Measurements from ENCODE around the gene SPACDR.
"Not testable (repeated sequence)": the region's sequence is repeated elsewhere in the genome, so short reads cannot be mapped to it uniquely, and the experiment has no call there.

Gene SPACDR

GRCh38 chr7:100464210-100464660 is at the start of gene SPACDR:
Gene SPACDR (minus strand): TSS chr7:100464260. CDS start chr7:100464025, 235 bp downstream.
- no peak for DNase-seq

GRCh38 chr7:100513212-100513810 is 49.3 kb upstream of the SPACDR start:
- no peak for DNase-seq

DNA sequence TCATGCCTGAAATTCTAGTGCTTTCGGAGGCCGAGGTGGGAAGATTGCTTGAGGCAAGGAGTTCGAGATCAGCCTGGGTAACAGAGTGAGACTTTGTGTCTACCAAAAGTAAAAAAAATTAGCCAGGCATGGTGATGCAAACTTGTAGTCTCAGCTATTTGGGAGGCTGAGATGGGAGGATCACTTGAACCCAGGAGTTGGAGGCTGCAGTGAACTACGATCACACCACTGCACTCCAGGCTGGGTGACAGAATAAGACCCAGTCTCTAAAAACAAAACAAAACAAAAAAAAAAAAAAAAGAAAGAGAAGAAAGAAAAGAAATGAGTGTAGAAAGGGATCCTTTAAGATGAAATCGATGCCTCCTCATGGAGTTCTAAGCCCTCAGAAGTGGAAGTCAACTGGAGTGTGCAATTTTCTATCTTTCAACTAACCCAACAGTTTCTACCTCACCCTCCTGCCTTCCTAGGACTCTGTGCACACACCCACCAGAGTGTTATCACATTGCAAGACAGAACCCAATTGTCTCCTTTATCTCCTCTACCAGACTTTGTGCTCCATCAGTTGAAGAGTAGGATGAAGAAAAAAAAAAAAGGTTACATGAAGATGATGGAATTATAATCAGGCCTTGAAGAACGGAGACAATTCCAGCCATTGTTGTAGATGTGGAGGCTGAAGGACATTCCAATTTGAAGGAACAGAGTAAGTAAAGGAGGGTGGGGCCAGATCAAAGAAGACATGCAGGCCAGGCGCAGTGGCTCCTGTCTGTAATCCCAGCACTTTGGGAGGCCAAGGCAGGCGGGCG is 46.6 kb upstream of the SPACDR start:
- DNase-seq = no peak

GRCh38 chr7:100509231-100509630 is 45.2 kb upstream of the SPACDR start:
- DNase-seq = no peak

DNA sequence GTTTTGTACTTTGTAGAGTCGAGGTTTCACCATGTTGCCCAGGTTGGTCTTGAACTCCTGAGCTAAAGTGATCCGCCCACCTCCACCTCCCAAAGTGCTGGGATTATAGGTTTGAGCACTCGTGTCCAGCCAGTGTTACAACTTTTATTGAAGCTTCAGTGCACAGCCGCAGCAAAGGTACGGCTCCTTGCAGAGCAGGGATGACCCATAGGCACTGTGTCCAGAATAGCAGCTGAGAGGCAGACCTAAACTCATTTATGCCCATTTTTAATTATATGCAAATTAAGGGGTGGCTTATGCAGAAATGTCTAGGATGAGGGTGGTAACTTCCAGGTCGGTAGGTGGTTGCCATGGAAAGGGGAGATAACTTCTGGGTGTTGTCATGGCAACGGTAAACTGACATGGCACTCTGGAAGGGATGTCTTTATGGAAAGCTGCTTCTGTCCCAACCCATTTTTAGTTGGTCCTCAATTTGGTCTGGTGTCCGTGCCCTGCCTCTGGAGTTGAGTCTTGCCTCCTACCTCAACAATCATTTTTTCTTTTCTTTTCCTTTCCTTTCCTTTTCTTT is 42.4 kb upstream of the SPACDR start:
- no peak for DNase-seq

GRCh38 chr7:100504887-100505611 is 41.0 kb upstream of the SPACDR start:
- DNase-seq = no peak

GRCh38 chr7:100504031-100504430 is 40.0 kb upstream of the SPACDR start:
- DNase-seq = not testable (repeated sequence)

DNA sequence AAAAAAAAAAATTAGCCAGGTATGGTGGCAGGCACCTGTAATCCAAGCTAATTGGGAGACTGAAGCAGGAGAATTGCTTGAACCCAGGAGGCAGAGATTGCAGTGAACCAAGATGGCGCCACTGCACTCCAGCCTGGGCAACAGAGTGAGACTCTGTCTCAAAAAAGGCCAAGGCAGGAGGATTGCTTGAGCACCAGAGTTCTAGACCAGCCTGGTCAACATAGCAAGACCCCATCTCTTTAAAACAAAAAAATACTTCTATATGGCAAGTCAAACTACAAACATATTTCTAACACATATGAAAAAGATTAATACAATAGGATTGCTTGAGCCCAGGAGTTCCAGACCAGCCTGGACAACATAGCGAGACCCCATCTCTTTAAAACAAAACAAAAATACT is 36.7 kb upstream of the SPACDR start:
- not testable (repeated sequence) for DNase-seq

- no peak for DNase-seq
Observed at GRCh38 chr7:100496509-100496908, 32.4 kb upstream of the SPACDR start.

DNA sequence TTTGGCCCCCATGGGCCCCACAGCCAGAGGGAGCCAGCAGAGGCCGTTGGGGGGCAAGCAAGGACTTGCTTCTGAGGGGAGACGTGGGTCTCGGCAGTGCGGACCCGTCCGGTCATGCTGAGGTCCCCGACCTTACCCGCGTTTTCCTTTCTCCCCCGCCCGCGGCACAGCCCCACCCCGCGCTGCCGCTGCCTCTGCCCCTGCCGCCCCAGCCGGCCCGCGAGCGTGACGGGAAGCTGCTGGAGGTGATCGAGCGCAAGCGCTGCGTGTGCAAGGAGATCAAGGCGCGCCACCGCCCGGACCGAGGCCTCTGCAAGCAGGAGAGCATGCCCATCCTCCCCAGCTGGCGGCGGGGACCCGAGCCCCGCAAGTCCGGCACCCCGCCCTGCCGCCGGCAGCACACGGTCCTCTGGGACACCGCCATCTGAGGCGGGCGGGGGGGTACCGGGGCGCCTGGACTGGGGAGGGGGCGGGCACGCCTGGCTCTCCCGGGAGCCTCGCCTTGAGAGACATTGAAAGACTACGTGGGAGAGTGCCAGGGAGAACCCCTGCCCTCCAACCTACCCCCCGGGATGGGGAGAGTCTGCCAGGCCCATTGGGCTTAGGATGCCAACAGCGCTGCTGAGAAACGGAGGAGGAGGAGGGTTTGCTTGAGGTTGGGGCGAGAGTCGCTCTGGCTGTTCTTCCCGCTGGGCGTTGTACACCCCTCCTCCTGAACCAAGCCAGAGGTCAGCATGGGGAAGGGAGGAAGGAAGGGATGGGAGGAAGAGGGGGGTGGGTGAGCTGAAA is 29.6 kb upstream of the SPACDR start:
- peak; percentile 66 for DNase-seq

DNA sequence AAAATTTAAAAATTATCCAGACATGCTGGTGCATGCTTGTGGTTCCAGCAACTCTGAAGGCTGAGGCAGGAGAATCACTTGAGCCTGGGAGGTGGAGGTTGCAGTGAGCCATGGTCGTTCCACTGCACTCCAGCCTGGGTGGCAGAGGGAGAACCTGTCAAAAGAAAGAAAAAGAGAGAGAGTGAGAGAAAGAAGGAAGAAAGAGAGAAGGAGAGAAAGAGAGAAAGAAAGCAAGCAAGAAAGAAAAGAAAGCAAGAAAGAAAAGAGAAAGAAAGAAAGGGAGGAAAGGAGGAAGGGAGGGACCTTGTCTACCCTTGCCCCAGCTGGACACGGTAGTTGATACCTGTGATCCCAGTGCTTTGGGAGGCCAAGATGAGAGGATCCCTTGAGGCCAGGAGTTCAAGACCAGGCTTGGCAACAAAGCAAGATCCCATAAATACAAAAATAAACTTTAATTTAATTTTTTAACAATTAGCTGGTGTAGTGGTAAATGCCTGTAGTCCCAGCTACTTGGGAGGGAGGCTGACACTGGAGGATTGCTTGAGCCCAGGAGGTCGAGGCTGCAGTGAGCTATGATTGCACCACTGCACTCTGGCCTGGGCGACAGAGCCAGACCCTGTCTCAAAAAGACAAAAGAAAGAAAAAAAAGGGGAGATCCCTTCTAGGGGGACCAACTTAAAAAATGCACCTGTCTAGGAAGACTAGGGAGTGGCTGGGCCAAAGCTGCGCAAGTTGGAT is 28.8 kb upstream of the SPACDR start:
- DNase-seq = no peak

DNA sequence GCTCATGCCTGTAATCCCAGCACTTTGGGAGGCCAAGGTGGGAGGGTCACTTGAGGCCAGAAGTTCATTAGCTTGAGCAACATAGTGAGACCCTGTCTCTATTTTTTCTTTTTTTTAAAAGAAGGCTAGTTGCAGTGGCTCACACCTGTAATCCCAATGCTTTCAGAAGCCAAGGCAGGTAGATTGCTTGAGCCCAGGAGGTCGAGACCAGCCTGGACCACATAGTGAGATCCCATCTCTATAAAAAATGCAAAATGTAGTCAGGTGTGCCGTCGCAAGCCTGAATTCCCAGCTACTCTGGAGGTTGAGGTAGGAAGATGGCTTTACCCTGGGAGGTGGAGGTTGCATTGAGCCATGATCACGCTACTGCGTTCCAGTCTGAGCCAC is 27.1 kb upstream of the SPACDR start:
- no peak for DNase-seq

DNA sequence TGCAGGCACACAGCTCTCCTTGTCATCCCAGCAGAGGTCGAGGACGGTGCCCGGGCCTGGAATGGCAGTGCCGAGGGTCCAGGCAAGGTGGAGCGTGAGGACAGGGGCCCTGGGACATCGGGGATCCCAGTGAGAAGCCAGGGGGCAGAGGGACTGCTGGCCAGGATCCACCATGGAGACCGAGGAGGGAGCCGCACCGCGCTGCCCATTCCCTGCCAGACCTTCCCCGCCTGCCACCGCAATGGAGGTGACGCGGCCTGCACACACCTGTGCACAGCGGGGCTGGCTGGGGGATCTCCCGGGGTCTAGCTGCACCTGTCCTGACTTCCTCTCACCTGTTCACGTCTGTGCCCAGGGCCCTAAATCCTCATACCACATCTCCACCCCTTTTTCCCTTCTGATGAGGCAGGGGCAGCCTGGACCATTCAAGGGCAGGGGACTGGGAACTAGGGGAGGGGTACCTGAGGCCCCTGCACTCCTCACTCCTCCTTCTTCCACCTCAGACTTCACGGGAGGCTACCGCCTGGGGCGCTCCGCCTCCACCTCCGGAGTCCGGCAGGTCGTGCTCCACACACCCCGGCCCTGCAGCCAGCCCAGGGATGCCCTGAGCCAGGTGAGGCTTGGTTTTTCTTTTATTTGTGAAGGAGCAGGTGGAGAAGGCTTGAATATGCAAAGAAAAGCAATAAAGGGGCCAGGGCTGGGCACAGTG is 26.6 kb upstream of the SPACDR start:
- no peak for DNase-seq

GRCh38 chr7:100489824-100490223 is 25.8 kb upstream of the SPACDR start:
- DNase-seq = no peak

DNA sequence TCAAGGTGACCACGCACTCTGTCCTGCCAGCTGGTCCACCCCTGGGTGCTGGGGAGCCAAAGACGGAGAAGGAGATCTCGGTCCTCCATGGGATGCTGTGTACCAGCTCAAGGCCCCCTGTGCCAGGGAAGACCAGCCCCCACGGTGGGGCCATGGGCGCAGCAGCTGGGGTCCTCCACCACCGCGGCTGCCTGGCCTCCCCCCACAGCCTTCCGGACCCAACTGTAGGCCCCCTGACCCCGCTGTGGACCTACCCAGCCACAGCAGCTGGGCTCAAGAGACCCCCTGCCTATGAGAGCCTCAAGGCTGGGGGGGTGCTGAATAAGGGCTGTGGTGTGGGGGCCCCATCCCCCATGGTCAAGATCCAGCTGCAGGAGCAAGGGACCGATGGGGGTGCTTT is 25.1 kb upstream of the SPACDR start:
- DNase-seq = no peak

GRCh38 chr7:100488333-100489095 is 24.5 kb upstream of the SPACDR start:
- no peak for DNase-seq

DNA sequence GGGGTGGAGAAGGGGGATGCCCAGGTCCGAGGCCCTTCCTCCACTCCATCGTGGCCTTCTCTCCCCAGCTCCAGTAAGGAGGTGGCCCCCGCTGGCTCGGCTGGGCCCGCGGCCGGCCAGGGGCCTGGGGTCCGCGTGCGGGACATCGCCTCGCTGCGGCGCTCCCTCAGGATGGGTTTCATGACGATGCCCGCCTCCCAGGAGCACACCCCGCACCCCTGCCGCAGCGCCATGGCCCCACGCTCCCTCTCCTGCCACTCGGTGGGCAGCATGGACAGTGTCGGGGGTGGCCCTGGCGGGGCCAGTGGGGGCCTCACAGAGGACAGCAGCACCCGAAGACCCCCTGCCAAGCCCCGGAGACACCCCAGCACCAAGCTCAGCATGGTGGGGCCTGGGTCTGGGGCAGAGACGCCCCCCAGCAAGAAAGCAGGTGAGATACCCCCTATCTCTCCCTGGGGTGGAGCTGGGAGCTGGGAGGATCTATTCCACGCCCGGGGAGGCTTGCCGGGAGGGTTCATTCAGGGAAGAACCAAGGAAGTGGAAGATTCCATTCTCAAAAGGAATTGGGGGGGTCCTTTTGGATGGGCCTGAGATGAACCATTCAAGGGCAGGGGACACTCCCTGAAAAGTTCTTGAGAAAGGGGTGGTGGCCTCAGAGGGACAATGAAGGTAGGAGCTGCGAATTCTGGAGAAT is 22.8 kb upstream of the SPACDR start:
- DNase-seq = no peak

DNA sequence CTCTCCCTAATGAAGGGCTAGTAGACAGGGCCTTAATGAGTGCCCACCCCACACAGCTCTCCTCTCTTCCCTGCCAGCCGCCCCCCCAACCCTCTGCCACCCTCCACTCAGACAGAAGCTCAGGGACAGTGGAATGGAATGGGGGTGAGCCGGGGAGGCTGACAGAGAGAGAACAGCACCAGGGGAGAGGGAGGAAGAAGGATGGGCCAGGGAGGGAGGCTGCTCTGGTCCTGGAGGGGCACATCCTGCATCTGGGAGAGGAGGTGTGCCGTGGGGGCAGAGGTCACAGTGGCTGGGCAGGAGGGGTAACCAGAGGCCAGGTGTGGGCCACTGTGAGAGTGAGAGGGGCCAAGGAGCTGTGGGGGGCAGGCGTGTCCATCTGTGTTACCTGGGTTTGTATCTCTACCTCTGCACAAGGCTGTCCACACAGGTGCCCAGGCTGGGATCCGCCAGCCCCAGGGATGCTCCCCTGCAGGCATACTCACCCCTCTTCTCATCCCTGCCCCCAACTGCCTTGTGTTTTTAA is 22.1 kb upstream of the SPACDR start:
- no peak for DNase-seq

DNA sequence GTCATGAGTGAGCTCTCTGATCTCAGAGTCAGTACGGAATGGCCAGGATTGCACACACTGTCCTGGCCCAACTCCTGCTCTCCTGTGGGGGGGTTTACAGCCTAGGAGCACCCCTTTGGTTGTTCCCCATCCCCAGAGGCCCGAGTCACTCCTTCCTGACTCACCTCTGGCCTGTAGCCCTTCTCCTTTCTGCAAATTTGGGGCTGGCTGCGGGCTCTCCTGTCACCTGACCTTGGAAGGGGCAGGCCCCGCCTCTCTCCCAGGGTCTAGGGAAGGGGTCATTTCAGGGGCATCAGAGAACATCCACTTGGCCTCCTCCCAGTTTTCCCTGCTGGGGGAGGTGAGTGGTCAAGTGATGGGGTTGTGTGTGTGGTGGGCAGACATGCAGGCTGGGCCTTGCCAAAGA is 21.4 kb upstream of the SPACDR start:
- no peak for DNase-seq

DNA sequence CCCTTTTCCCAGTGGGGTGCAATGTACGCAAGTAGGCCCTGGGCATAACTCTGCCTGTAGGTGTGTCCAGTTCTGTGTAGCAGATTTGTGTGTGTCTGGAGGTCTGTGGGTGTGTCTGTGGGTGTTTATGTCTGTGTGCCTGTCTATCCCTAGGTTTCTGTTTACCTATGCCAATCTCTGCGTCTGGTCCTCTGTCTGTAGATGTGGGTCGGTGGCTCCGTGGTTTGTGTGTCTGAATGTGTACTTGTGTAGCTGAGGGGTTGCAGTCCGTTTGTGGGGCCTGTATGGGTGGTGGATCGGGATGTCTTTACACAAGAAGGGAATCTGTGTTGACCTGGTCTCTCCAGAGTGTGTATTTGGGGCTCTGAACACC is 20.6 kb upstream of the SPACDR start:
- no peak for DNase-seq

Measured in stimulated activated CD4-positive, alpha-beta T cell treated with anti-CD3 and anti-CD28 coated beads, Interleukin-4, amount 100 ng/mL, for 24 hours (primary cell).